Suprapubic skin (tissue), 4 donors: ENCODE data around the gene MCM3AP. TPM values are rescaled to one million over a fixed set of nuclear protein-coding genes. Genes with fewer than 3 reads are reported as not detected.
"Not testable (repeated sequence)": the region's sequence is repeated elsewhere in the genome, so short reads cannot be mapped to it uniquely, and the experiment has no call there.

Experiments
- DNase-seq, 2 donors: peaks; one replicate each; pipeline ENCODE4 v3.0.0-alpha.2; 2019; ENCODE audit warnings: low spot score in 2 of 2
- H3K27ac ChIP-seq: fragments of 200-600 bp; sonication (generic); one replicate; pipeline ENCODE4 v1.5.1; 2019
- H3K27me3 ChIP-seq: fragments of 200-600 bp; sonication (generic); one replicate; pipeline ENCODE4 v1.5.1; 2019
- H3K36me3 ChIP-seq: fragments of 200-600 bp; sonication (generic); one replicate; pipeline ENCODE4 v1.5.1; 2019
- H3K4me1 ChIP-seq: fragments of 200-600 bp; sonication (generic); one replicate; pipeline ENCODE4 v1.5.1; 2019
- H3K4me3 ChIP-seq: fragments of 200-600 bp; sonication (generic); one replicate; pipeline ENCODE4 v1.5.1; 2019; ENCODE audit warnings: mild to moderate bottlenecking
- H3K9me3 ChIP-seq: fragments of 200-600 bp; sonication (generic); one replicate; pipeline ENCODE4 v1.5.1; 2019
- EP300 ChIP-seq: sonication (generic); formaldehyde crosslinking; IDR thresholded peaks from one replicate; pipeline ENCODE4 v1.6.1; 2017; ENCODE audit warnings: antibody characterized with exemption
- POLR2A ChIP-seq, 2 donors: fragments of 450-650 bp; IDR thresholded peaks; one replicate each; pipeline ENCODE4 v1.6.1; 2017; ENCODE audit warnings: antibody characterized with exemption in 2 of 2, mild to moderate bottlenecking in 2 of 2, moderate library complexity in 2 of 2
- POLR2AphosphoS5 ChIP-seq, 3 donors: sonication (generic); formaldehyde crosslinking; IDR thresholded peaks; one replicate each; pipeline ENCODE4 v1.6.1; 2017; ENCODE audit warnings: antibody characterized with exemption in 3 of 3
- WGBS: methylation state at CpG from one replicate; pipeline ENCODE4 v1.1.5; 2018; 5-methylcytosine and 5-hydroxymethylcytosine counted together
- total RNA-seq, 4 donors: library from RNA; depleted of rRNA; stranded (reverse); fragments of >200 nt; gene quantifications; one replicate each; pipeline ENCODE4 v1.1.0, GENCODE V29; 2016
- TF ChIP-seq, protein P1 (sequence below), 2 donors: fragments of 200-600 bp in 1 of 2; fragments of 450-650 bp in 1 of 2; sonication (generic) in 1 of 2; IDR thresholded peaks; one replicate each; pipeline ENCODE4 v1.5.1; 2016 to 2019; ENCODE audit warnings: antibody characterized with exemption in 2 of 2, mild to moderate bottlenecking in 1 of 2, moderate library complexity in 1 of 2

Gene MCM3AP
- total RNA-seq, 4 donors from 2014 or later: 77.9 to 134 (median 79.8) TPM

DNA sequence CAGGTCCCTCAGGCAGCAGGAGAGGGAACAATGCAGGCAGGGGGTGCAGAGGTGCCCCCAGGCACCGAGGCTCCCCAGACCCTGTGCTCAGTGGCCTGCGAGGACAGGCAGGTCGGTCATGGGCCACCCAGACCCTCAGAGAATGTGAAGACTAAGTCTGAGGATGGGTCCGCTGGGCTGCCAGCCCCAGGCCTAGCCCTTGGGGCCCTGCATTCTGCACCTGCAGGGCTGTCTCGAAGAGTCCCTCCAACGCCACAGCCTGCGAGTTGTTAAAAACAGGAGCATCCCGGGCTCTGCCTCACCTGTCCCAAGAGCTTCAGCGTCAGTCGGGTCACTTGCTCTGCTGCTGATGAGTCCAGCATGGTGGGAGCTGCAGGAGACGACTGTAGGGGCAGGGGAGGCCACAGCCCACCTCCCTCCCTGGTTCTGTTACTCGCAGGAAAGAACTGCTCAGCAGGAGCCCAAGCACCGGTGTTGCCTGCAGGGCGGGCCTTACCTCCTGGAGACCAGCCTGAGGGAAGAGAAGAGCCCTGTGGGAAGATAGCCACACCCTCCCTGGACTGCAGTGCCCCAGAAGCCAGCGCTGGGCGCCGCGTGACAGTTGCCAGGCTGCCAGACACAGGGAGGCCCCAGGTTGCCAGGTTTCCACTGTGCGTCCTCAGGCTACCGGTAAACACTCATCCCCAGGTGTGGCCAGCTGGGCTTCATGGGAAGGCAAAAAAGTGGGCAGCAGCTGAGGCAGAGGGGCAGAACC, 32.5 kb upstream of the MCM3AP start:
- WGBS: 45% methylated on average over 8 of the region's 20 CpGs
- TF ChIP-seq POLR2A (IDR thresholded peaks at IDR 0.05) (no peak), POLR2AphosphoS5 (IDR thresholded peaks at IDR 0.05) (no peak), EP300 (no peak)
- TF ChIP-seq, protein P1, sequence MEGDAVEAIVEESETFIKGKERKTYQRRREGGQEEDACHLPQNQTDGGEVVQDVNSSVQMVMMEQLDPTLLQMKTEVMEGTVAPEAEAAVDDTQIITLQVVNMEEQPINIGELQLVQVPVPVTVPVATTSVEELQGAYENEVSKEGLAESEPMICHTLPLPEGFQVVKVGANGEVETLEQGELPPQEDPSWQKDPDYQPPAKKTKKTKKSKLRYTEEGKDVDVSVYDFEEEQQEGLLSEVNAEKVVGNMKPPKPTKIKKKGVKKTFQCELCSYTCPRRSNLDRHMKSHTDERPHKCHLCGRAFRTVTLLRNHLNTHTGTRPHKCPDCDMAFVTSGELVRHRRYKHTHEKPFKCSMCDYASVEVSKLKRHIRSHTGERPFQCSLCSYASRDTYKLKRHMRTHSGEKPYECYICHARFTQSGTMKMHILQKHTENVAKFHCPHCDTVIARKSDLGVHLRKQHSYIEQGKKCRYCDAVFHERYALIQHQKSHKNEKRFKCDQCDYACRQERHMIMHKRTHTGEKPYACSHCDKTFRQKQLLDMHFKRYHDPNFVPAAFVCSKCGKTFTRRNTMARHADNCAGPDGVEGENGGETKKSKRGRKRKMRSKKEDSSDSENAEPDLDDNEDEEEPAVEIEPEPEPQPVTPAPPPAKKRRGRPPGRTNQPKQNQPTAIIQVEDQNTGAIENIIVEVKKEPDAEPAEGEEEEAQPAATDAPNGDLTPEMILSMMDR (IDR thresholded peaks at IDR 0.05): no peak
- Histone ChIP-seq H3K27me3 (no peaks in the 10 kb centered on the region), H3K36me3 (peaks cover 5% of the 10 kb centered on the region), H3K27ac (no peak overlapping the region), H3K4me1 (peaks cover 11% of the 10 kb centered on the region), H3K4me3 (no peak overlapping the region), H3K9me3 (no peaks in the 10 kb centered on the region)
- no peak for DNase-seq

DNA sequence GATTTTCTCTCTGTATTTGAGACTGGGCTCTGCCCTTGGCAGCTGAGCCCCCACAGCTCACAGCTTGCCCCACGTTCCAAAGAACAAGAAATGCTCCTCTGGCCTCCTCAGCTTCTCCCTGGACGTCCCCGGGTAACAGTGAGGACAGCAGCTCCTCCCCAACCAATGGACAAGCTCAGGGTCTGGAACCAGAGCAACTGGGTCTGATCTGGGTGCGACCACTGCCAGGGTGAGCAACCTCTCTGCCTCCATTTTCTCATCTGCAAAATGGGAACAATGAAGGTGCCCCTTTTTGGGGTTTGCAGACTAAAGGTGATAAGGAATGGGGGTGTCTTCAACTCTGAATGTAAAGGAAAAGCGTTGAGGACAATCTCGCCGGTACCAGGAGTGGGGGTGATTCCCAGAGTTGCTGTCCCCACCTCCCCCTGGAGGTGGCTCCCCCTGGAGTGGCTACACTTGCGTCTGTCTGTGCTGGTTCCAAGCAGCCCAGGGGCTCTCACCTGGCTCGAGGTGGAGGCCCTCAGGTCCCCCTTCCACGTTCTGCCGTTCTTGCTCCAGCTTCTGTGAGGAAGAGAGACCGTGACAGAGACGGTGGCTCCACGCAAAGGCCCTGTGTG, 31.4 kb upstream of the MCM3AP start:
- H3K36me3 ChIP-seq: peaks cover 5% of the 10 kb centered on the region
- no peaks in the 10 kb centered on the region for H3K27me3 ChIP-seq
- H3K4me1 ChIP-seq: peaks cover under 1% of the 10 kb centered on the region
- TF ChIP-seq, protein P1 (IDR thresholded peaks at IDR 0.05): no peak
- TF ChIP-seq POLR2AphosphoS5 (IDR thresholded peaks at IDR 0.05): no peak
- TF ChIP-seq POLR2A (IDR thresholded peaks at IDR 0.05): no peak
- TF ChIP-seq EP300: no peak
- H3K27ac ChIP-seq: no peak overlapping the region
- DNase-seq: no peak
- WGBS: 95% methylated on average over 9 of the region's 14 CpGs
- no peaks in the 10 kb centered on the region for H3K9me3 ChIP-seq
- no peak overlapping the region for H3K4me3 ChIP-seq

DNA sequence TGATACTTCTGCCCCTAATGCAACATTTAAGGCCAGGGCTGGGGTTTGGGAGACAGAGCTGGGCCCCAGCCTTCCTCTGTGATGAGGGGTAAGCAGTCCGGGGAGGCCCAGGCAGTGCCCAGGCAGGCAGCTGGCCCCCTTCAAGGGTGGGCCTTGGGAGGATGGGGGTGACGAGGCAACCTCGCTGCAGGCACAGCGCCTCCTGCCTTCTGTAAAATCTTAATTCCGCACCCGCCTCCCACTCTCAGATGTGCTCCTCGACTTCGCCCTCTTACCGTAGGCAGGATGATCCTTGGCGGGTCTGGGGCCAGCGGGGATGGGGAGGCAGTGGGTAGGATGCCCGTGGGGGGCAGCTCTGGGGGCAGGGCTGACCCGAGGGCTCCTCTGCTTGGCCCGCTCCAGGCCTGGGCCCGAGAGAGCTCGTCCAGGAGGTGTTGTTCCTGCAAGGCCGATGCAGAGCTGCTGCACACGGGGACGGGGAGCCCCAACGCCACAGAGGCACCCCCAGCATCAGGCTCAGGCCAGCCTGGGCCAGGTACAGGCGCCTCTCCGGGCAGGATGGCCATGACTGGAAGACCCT, 29.1 kb upstream of the MCM3AP start:
- TF ChIP-seq EP300 (no peak), POLR2A (IDR thresholded peaks at IDR 0.05) (no peak), POLR2AphosphoS5 (IDR thresholded peaks at IDR 0.05) (no peak)
- TF ChIP-seq, protein P1 (IDR thresholded peaks at IDR 0.05): no peak
- Histone ChIP-seq H3K36me3 (peaks cover 5% of the 10 kb centered on the region), H3K4me3 (no peak overlapping the region), H3K9me3 (no peaks in the 10 kb centered on the region), H3K27me3 (no peaks in the 10 kb centered on the region), H3K27ac (no peak overlapping the region), H3K4me1 (no peaks in the 10 kb centered on the region)
- 92% methylated on average over 10 of the region's 22 CpGs for WGBS
- no peak for DNase-seq

DNA sequence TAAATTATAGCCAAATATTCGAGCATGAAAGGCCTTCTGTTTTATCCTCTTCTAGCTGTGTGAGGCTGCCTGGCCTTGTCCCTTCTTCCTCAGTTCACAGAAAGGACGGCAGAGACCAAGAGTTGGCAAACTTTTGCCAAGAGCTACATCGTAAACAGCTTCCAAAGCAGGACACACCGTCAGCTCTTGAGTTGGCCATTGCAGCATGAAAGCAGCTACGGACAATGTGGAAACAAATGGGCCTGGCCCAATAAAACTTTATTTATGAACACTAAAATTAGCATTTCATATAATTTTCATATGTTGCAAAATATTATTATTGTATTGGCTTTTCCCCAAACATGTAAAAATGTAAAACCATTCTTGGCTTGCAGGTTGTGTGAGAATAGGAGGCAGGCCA, 27.5 kb upstream of the MCM3AP start:
- H3K27me3 ChIP-seq: no peaks in the 10 kb centered on the region
- WGBS: 87% methylated on average over 5 of the region's 5 CpGs
- peaks cover 5% of the 10 kb centered on the region for H3K36me3 ChIP-seq
- DNase-seq: no peak
- no peaks in the 10 kb centered on the region for H3K9me3 ChIP-seq
- no peak overlapping the region for H3K27ac ChIP-seq
- no peak for TF ChIP-seq EP300
- no peak for TF ChIP-seq POLR2A (IDR thresholded peaks at IDR 0.05)
- TF ChIP-seq, protein P1 (IDR thresholded peaks at IDR 0.05): no peak
- no peak for TF ChIP-seq POLR2AphosphoS5 (IDR thresholded peaks at IDR 0.05)
- H3K4me1 ChIP-seq: no peaks in the 10 kb centered on the region
- H3K4me3 ChIP-seq: no peak overlapping the region

DNA sequence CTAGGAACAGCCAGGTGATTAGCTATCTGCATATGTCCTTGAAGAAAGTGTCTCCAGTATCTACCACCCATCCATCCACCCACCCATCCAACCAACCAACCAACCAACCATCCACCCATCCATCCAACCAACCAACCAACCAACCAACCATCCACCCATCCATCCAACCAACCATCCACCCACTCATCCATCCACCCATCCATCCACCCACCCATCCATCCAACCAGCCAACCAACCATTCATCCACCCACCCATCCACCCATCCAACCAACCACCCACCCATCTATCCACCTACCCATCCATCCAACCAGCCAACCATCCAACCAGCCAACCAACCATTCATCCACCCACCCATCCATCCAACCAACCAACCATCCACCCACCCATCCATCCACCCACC, 26.2 kb upstream of the MCM3AP start:
- DNase-seq: no peak
- H3K27me3 ChIP-seq: no peaks in the 10 kb centered on the region
- H3K4me3 ChIP-seq: no peak overlapping the region
- H3K4me1 ChIP-seq: no peaks in the 10 kb centered on the region
- peaks cover 5% of the 10 kb centered on the region for H3K36me3 ChIP-seq
- no peak overlapping the region for H3K27ac ChIP-seq
- TF ChIP-seq POLR2A (IDR thresholded peaks at IDR 0.05) (no peak), POLR2AphosphoS5 (IDR thresholded peaks at IDR 0.05) (no peak), EP300 (no peak)
- TF ChIP-seq, protein P1 (IDR thresholded peaks at IDR 0.05): no peak
- no peaks in the 10 kb centered on the region for H3K9me3 ChIP-seq

DNA sequence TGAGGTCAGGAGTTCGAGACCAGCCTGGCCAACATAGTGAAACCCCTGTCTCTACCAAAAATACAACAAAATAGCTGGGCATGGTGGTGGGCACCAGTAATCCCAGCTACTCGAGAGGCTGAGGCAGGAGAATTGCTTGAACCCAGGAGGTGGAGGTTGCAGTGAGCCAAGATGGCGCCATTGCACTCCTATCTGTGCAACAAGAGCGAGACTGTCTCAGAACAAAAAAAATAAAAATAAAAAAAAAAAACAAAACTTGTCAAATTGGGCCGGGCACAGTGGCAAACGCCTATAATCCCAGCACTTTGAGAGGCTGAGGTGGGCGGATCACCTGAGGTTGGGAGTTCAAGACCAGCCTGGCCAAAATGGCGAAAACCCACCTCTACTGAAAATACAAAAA, 24.8 kb upstream of the MCM3AP start:
- WGBS: 93% methylated on average over 8 of the region's 8 CpGs
- H3K27ac ChIP-seq, H3K27me3 ChIP-seq, DNase-seq, H3K9me3 ChIP-seq, H3K36me3 ChIP-seq, H3K4me3 ChIP-seq, H3K4me1 ChIP-seq: not testable (repeated sequence)
